Measurements from ENCODE around the gene PYURF.

The PYURF gene

GRCh38 chr4:88511236-88511635, 12.3 kb downstream of the PYURF start:
- DNase-seq (ENCODE audit: low read depth): no peak

GRCh38 chr4:88503344-88503743, 20.2 kb downstream of the PYURF start:
- no peak for DNase-seq (ENCODE audit: low read depth)

GRCh38 chr4:88497859-88498409, 25.6 kb downstream of the PYURF start:
- DNase-seq (ENCODE audit: low read depth): no peak

- DNase-seq (ENCODE audit: low read depth): no peak
Observed at GRCh38 chr4:88489100-88489761, 34.3 kb downstream of the PYURF start.

- no peak for DNase-seq (ENCODE audit: low read depth)
Observed at GRCh38 chr4:88481537-88481936, 42.0 kb downstream of the PYURF start.

GRCh38 chr4:88478247-88478646, 45.3 kb downstream of the PYURF start:
- no peak for DNase-seq (ENCODE audit: low read depth)

- DNase-seq (ENCODE audit: low read depth): no peak
Observed at GRCh38 chr4:88477229-88477860, 46.2 kb downstream of the PYURF start.
